H1 (cell line): ENCODE results near the gene FGF14.

Experiments used
- CTCF ChIP-seq, 3 experiments: IDR thresholded peaks; 1 replicate in 2 of 3; 2 replicates in 1 of 3; pipeline versions ENCODE4 v1.5.1 to v1.6.1; 2011; ENCODE audit warnings: low read length in 3 of 3, mild to moderate bottlenecking in 3 of 3, inconsistent platforms in 2 of 3, low read depth in 1 of 3, moderate library complexity in 1 of 3; ENCODE audit not compliant: insufficient read depth in 1 of 3; ENCODE audit errors: control extremely low read depth in 1 of 3
- EZH2 ChIP-seq: fragments of 200-600 bp; sonication (generic); IDR thresholded peaks from 2 replicates; pipeline ENCODE4 v1.7.1; 2012; ENCODE audit warnings: low read depth, mild to moderate bottlenecking, moderate library complexity, low read length, inconsistent platforms; ENCODE audit not compliant: severe bottlenecking
- JUN ChIP-seq: IDR thresholded peaks from 2 replicates; pipeline ENCODE4 v1.6.1; 2011; ENCODE audit warnings: low read depth, mild to moderate bottlenecking, improper control_type of control experiment, low read length
- POLR2A ChIP-seq, 2 experiments: IDR thresholded peaks; 1 replicate in 1 of 2; 2 replicates in 1 of 2; pipeline ENCODE4 v1.6.1; 2011; ENCODE audit warnings: low read depth in 2 of 2, low read length in 2 of 2, mild to moderate bottlenecking in 2 of 2; ENCODE audit errors: control extremely low read depth in 1 of 2

GRCh38 chr13:102316732-102317131 is 85.1 kb downstream of the FGF14 start:
- TF ChIP-seq POLR2A (IDR thresholded peaks at IDR 0.05; ENCODE audit: control extremely low read depth in 1 of 2, low read depth in 2 of 2, low read length in 2 of 2) (no peak), EZH2 (no peak), CTCF (IDR thresholded peaks at IDR 0.05; ENCODE audit: control extremely low read depth in 1 of 3, insufficient read depth in 1 of 3, low read depth in 1 of 3, low read length in 3 of 3) (no peak), JUN (no peak)
